GM21390 (cell line): Measurements from ENCODE around the gene MELTF.
"Not testable (repeated sequence)": the region's sequence is repeated elsewhere in the genome, so short reads cannot be mapped to it uniquely, and the experiment has no call there.

ENCODE experiments used
- ATAC-seq: cut with Tn5 transposase; IDR thresholded peaks from one replicate; pipeline ENCODE4 v1.9.1; 2021; ENCODE audit not compliant: unreplicated experiment

MELTF gene

DNA sequence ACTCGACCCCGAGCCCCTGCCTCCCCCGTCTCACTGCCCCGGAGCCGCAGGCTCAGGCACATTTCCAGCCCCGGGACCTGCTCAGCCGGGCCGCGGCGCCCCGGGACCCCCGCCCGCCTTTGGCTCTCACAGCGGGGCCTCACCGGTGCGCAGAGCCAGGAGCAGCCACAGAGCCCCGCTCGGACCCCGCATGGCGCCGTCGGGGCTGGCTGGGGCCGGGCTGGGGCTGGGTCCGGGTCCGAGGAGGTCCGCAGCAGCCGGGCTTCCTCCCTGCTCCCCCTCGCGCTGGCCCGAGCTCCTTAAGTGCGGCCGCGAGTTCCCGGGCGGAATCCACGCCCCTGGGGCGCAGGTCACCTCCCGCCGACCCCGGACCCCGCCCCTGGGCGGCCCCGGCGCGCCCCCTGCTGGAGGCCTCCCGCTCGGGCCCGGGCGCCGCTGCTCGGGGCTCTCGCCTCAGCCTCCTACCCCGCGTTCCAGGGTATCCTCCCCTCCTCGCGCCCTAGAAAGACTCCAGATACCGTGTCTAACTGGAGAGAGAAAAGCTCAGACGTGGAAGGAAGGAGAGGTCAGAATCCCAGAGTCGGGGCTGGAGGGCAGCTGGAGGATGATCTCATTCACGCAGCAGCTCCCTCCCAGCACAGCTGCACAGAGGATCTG is at the start of gene MELTF:
TSS of gene MELTF (minus strand) at position 307 of the 657 bp plus-strand sequence. CDS start at position 192, 115 bp downstream.
- peak; percentile 77 for ATAC-seq

DNA sequence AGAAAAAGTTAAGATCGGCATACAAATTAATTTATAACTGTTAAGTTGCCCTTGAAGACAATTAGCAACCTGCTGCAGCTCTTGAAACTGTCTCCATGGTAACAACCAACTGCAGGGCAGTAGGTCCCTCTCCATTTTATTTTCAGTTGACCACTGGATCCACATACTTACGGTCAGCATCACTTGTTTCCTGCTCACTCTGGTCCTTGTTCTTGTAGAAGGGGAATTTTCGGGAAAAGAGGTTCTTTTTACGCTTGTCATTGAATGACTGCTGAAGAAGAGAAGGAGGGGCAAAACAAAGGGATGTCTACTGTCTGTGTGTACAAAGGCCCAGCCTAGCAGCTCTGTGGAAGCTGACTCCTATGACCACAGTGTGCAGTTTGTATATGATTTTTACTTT is 46.8 kb upstream of the MELTF start:
- ATAC-seq = no peak

GRCh38 chr3:197068077-197068476 is 38.5 kb upstream of the MELTF start:
- ATAC-seq = no peak

- ATAC-seq = no peak
Measured at GRCh38 chr3:197064771-197065170, 35.2 kb upstream of the MELTF start.

DNA sequence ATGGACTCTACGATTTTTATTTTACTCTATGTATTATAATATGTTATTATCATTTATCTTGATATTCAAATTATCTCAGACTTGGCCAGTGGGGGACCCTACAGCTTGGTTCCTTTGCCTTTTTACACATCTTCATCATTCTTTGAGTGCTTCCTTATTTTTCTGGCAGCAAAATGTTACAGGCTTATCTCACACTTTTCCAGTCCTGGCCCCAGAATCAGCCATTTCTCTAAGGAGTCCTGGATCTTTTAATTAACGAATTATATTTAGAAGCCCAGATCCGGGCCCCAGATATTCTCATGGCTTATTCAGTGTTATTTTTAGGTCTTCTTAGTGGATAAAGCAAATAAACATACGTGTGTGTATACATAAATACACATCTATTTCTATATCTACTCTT is 32.8 kb upstream of the MELTF start:
- ATAC-seq = no peak

GRCh38 chr3:197051637-197052036 is 22.0 kb upstream of the MELTF start:
- not testable (repeated sequence) for ATAC-seq

DNA sequence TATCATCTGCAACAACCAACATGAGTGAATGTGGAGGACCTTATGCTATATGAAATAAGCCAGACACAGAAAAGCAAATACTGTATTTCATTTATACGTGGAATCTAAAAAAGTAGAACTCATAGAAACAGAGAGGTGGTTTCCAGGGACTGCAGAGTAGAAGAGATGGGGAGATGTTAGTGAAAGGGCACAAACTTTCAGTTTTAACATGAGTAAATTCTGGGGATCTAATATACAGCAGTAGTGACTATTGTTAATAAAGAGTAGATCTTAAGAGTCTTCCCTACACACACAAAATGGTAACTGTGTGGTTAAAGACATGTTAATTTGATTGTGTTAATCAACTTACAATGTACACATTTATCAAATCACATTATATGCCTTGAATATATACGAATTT is 20.9 kb upstream of the MELTF start:
- ATAC-seq = no peak

- no peak for ATAC-seq
Measured at GRCh38 chr3:197042539-197042938, 12.9 kb upstream of the MELTF start.

DNA sequence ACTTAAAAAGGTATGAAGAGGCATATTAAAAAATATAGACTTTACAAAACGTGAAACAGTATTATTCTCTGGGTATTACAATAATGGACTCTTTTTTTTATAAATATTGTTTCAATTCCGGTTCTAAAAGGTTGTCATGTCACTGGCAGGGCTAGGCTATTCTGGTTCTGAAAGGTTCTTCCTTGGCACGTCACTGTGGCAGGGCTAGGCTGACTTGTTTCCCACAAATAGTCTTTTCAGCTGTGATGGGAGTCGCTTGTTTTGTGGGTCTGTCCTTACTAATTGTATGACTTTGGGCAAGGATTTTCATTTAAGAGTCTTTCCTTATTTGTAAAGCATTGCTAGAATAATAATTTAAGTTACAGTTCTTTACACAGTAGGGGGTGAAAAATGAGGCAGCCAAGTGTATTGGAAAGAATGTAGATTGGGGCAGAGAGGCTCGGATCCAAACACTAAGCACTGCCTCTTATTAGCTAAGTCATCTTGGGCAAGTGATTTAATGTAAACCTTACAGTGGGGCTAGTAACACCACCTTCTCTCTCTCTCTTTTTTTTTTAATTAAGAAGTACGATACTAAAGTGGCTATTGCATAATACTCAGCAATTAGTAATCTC is 12.4 kb upstream of the MELTF start:
- no peak for ATAC-seq

DNA sequence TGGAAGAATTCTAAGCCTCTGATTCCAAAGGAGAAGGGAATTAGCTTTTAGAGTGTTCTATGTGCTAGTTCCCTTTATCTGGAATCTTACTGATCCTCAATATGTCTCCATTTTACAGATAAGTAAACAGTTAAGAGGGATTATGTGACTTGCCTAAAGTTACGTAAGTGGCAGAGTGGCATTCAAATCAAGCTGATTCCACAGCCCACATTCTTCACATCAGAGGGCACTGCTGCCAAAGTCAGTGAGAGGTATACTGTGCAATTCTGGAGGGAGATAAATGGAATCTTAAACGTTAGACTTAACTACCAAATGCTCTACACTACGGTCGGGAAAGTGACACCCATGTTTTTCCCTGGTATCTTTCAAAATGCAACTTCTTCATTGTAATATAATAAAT is 11.0 kb upstream of the MELTF start:
- ATAC-seq = no peak

- no peak for ATAC-seq
Measured at GRCh38 chr3:197038679-197039462, 9.3 kb upstream of the MELTF start.

DNA sequence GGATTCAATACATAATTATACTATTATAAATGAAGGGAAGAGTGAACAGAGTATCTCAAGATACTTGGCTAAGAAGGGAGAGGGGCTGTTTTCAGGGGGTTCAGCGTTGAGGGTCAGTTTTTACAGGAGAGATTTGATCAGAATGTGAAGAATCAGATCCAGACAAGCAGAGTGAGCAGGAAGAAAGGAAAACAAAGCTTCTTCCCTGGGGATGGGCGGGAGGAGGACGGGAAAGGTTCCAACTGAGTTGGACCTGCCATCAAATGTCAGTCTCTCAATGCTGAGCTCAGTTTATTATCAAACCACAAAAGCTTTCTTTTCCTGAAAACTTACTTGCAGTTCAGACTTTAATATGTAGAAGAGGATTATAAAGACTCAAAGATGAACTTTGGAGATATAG is 6.0 kb upstream of the MELTF start:
- no peak for ATAC-seq

GRCh38 chr3:197034778-197035177 is 5.2 kb upstream of the MELTF start:
- not testable (repeated sequence) for ATAC-seq

DNA sequence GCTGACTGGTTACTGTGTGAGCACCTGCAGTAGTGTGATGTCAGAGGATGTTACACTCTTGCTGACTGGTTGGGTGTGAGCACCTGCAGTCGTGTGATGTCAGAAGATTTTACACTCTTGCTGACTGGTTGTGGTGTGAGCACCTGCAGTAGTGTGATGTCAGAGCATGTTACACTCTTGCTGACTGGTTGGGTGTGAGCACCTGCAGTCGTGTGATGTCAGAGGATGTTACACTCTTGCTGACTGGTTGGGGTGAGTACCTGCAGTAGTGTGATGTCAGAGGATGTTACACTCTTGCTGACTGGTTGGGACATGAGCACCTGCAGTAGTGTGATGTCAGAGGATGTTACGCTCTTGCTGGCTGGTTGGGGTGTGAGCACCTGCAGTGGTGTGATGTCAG is 4.1 kb upstream of the MELTF start:
- ATAC-seq = not testable (repeated sequence)

DNA sequence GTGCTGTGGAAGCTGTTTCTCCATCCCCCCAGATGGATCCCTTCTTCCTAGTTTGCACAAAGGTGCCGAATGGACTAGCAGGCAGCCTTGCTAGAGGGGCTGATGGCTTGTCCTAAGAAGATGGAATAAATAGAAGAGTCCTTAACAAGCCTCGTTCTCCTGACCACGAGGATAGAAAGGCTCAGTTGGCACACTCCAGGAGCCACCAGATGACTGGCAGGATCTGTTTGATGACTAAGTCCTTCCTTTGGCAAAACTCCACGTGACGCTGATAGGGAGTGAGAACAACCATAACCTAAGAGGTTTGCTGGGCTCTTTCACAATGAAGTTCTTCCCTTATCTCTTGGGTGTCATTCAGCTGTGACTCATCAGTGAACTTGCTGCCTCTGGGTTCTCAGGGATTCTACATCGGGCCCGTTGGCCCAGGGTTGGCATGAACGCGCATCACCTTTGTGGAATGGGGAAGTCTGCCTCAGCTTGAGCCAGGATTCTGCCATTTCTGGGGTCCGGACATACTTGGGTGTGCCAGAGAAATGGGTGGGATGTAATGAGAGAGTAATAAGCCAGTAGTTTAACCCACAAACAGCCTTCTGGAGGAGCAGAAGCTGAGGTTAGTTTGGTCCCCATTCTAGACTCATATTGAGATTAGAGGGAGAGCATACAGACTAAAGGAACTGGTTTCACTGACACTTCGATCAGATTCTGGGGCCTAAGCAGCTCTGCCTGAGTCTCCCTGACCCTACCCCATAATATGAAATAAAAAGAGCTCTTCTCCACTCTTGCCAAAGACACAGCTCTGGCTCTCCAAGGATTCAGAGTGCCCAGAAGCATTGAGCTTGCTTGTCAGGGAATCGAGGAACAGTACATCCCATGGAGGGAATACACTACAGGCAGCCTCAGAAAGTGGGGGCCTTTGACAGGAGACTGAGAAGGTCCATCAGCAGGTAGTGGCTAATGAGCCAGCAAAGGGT is 2.0 kb upstream of the MELTF start:
- no peak for ATAC-seq

DNA sequence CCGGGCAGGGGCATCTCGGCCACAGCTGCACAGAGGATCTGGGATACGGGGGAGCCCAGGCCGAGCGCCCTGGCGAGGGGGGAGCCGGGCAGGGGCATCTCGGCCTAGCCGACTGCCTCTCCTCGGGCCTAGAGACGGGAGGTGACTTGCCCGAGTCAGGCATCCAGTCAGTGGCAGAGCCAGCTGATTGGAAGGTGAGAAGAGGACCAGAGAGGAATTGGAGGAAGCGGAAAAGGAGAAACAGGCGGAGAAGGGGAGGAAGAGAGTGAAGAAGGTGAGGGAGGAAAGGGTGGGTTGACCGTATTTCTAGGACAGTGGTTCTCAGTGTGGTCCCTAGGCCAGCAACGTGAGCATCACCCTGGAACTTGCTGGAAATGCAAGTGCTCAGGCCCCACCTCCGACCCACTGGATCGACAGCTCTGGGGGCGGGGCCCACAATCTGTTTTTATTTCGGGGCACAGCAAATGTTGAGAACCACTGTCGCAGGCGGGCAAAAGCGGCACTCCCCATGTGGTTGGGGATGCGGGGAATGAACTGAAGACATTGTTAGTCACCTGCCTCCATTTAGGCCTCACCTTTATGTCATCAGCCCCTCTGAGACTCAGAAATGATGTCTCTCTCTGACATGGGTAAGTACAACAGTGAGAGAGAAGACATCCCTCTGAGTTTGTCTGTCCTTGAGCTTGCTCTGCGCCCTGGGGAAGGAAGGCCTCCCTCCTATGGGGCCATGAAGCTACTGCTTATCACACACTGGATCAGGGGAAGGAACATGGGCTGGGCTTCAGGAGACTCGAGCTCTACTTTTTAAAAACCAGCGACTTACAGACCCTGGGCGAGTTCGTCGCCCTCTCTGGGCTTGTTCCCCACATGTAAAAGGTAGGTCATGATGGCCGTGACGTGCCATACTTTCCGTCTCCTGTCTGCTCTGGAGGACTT is 1.0 kb upstream of the MELTF start:
- ATAC-seq = no peak

- peak; percentile 32 for ATAC-seq
Measured at GRCh38 chr3:197028728-197029510, 698 bp downstream of the MELTF start.

DNA sequence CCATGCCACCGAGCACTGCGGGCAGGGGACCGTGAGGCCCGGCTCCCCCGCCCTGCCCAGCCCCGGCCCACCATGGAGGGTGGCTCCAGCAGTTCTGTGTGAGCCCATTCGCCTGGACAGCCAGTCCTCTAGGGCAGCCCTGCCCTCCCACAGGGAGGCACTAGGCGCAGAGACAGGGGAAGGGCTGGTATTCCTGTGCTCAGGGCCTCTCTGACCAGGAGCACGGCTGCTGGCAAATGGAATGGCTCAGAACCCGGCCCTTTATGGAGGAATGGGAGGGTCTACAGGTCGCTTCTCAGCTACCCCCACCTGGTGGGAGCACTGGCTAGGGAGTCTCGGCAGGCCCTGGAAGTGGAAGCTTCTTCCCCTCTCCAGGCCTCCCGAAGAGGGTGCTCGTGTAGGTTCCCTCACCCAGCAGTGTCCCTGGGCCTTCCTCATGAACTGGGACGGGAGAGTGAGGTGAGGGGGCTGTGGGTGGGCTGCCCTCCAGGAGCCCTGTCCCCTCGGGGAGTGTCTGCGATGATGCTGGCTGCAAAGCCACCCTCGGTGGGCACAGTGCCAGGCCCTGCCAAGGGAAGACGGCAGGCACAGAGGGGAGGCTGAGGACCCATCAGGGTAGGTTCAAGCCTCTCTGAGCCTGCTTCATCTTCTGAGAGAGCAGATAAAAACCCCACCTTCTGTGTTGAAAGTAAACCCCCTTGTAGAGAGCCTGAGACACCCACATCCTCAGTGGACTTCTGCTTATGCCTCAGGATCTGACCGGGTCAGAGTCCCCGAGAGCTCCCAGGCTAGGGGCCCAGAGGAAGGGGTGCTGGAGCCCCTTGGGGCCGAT is 1.5 kb downstream of the MELTF start:
- no peak for ATAC-seq
